Measurements from ENCODE around the gene LRRC26.

GRCh38 chr9:137214620-137215019 lies 44.8 kb upstream of the LRRC26 start:
- no peak for TF ChIP-seq CTCF (IDR thresholded peaks at IDR 0.05)
- TF ChIP-seq POLR2A (IDR thresholded peaks at IDR 0.05): no peak
